Aorta (tissue), 5 donors: ENCODE measurements around the gene OR56B1. TPM values are rescaled to one million over a fixed set of nuclear protein-coding genes. Genes with fewer than 3 reads are reported as not detected.
"Not testable (repeated sequence)": the region's sequence is repeated elsewhere in the genome, so short reads cannot be mapped to it uniquely, and the experiment has no call there.

Experiments
- ATAC-seq: fragments of 200-7000 bp; cut with Tn5 transposase; one replicate; pipeline ENCODE4 v1.9.1; 2022; ENCODE audit warnings: moderate library complexity; ENCODE audit not compliant: low FRiP score
- DNase-seq, 2 donors: peaks; one replicate each; pipeline ENCODE4 v3.0.0-alpha.2; 2020
- H3K27ac ChIP-seq, 2 donors: one replicate each; pipeline ENCODE4 v1.5.1; 2013; ENCODE audit warnings: low read length in 2 of 2, mild to moderate bottlenecking in 2 of 2, moderate library complexity in 2 of 2, control low read depth in 1 of 2, inconsistent platforms in 1 of 2, low read depth in 1 of 2
- H3K27me3 ChIP-seq, 2 donors: one replicate each; pipeline ENCODE4 v1.6.1; 2013; ENCODE audit warnings: control low read depth in 1 of 2, low read length in 1 of 2, mild to moderate bottlenecking in 1 of 2, moderate library complexity in 1 of 2; ENCODE audit not compliant: insufficient read depth in 2 of 2, control insufficient read depth in 1 of 2
- H3K36me3 ChIP-seq, 2 donors: one replicate each; pipeline ENCODE4 v1.6.1; 2013; ENCODE audit warnings: control low read depth in 1 of 2, low read length in 1 of 2, mild to moderate bottlenecking in 1 of 2; ENCODE audit not compliant: insufficient read depth in 2 of 2, control insufficient read depth in 1 of 2
- H3K4me1 ChIP-seq, 2 donors: one replicate each; pipeline ENCODE4 v1.6.1; 2013; ENCODE audit warnings: low read length in 2 of 2, control low read depth in 1 of 2, mild to moderate bottlenecking in 1 of 2, moderate library complexity in 1 of 2; ENCODE audit not compliant: insufficient read depth in 2 of 2, control insufficient read depth in 1 of 2
- H3K4me3 ChIP-seq, 2 donors: one replicate each; pipeline ENCODE4 v1.5.1; 2013; ENCODE audit warnings: low read length in 2 of 2, control low read depth in 1 of 2, mild to moderate bottlenecking in 1 of 2
- H3K9me3 ChIP-seq: one replicate; pipeline ENCODE4 v1.6.1; 2013; ENCODE audit warnings: mild to moderate bottlenecking, low read length; ENCODE audit not compliant: control insufficient read depth
- WGBS, 2 donors: extraction: QIAGEN DNeasy Blood & Tissue Kit; methylation state at CpG; one replicate each; pipeline ENCODE4 v1.1.7; 2013; 5-methylcytosine and 5-hydroxymethylcytosine counted together
- intact Hi-C, 2 donors: fragments of 100-400 bp; cut with DNase I; formaldehyde crosslinking; loops; one replicate each; pipeline versions ENCODE4 v1.14.2 to v1.15.0; 2022
- polyA plus RNA-seq, 2 donors: library from polyadenylated mRNA; stranded (reverse); fragments of 200-250 nt; gene quantifications; one replicate each; pipeline ENCODE4 v1.2.3, GENCODE V29; 2013
- total RNA-seq, 2 donors: library from RNA; stranded (reverse); fragmentation: NEBNext Ultra II Directional; extraction: Animal tissue kit (Norgen Biotek cat#: 25700); gene quantifications; one replicate each; pipeline ENCODE4 v1.2.1, GENCODE V29; 2021
- donor health status: healthy with polysubstance abuse.
- donor health status: Bipolar disorder and iron deficiency.
- donor health status: DM: no; HTN: no; CAD: no.
- donor health status: DM: no; HTN: no; CAD: no.
- donor health status: DM: yes; HTN: yes; CAD: no.

OR56B1 gene
- total and polyA plus RNA-seq, 4 donors: 0.24 to 0.26 TPM; not detected in 2

- ATAC-seq, DNase-seq, H3K4me1 ChIP-seq, intact Hi-C loops, H3K4me3 ChIP-seq, H3K36me3 ChIP-seq, H3K27ac ChIP-seq, H3K27me3 ChIP-seq, H3K9me3 ChIP-seq: not testable (repeated sequence)
- 100% methylated on average over 1 of the region's 1 CpG for WGBS, 2 donors
Observed at GRCh38 chr11:5716518-5716917, 19.7 kb upstream of the OR56B1 start.

- no peaks in the 10 kb centered on the region for H3K4me1 ChIP-seq
- ATAC-seq (no peak), DNase-seq (no peak)
- H3K4me3 ChIP-seq: no peak overlapping the region
- no peaks in the 10 kb centered on the region for H3K36me3 ChIP-seq
- peaks cover 4% of the 10 kb centered on the region for H3K9me3 ChIP-seq
- 90 to 97% methylated on average over 3 of the region's 3 CpGs for WGBS, 2 donors
- no peaks in the 10 kb centered on the region for H3K27me3 ChIP-seq
- intact Hi-C loops: no loop called here
- H3K27ac ChIP-seq: no peak overlapping the region
Observed at GRCh38 chr11:5719703-5720495, 16.3 kb upstream of the OR56B1 start.

- ATAC-seq (no peak), DNase-seq (no peak)
- intact Hi-C loops: no loop called here
- Histone ChIP-seq H3K9me3 (peaks cover 4% of the 10 kb centered on the region), H3K27me3 (no peaks in the 10 kb centered on the region), H3K4me1 (no peaks in the 10 kb centered on the region), H3K27ac (no peak overlapping the region), H3K36me3 (no peaks in the 10 kb centered on the region), H3K4me3 (no peak overlapping the region)
- 64 to 71% methylated on average over 2 of the region's 2 CpGs for WGBS, 2 donors
Observed at GRCh38 chr11:5722622-5723021, 13.6 kb upstream of the OR56B1 start.

- Histone ChIP-seq H3K36me3 (no peaks in the 10 kb centered on the region), H3K4me1 (no peaks in the 10 kb centered on the region), H3K27me3 (no peaks in the 10 kb centered on the region), H3K27ac (no peak overlapping the region), H3K4me3 (no peak overlapping the region), H3K9me3 (no peaks in the 10 kb centered on the region)
- WGBS, 2 donors: 90 to 100% methylated on average over 1 of the region's 1 CpG
- DNase-seq (no peak), ATAC-seq (no peak)
- intact Hi-C loops: no loop called here
Observed at GRCh38 chr11:5726351-5726750, 9.9 kb upstream of the OR56B1 start.

GRCh38 chr11:5727691-5728090 is 8.6 kb upstream of the OR56B1 start:
- no peak for DNase-seq
- intact Hi-C loops: no loop called here
- H3K36me3 ChIP-seq: no peaks in the 10 kb centered on the region
- no peak overlapping the region for H3K27ac ChIP-seq
- WGBS, 2 donors: 94 to 100% methylated on average over 1 of the region's 1 CpG
- H3K4me1 ChIP-seq: no peaks in the 10 kb centered on the region
- ATAC-seq: no peak
- H3K9me3 ChIP-seq: no peaks in the 10 kb centered on the region
- H3K4me3 ChIP-seq: no peak overlapping the region
- no peaks in the 10 kb centered on the region for H3K27me3 ChIP-seq

GRCh38 chr11:5737091-5737490 is 843 bp downstream of the OR56B1 start:
- no peaks in the 10 kb centered on the region for H3K27me3 ChIP-seq
- H3K27ac ChIP-seq: no peak overlapping the region
- no peaks in the 10 kb centered on the region for H3K36me3 ChIP-seq
- no peaks in the 10 kb centered on the region for H3K4me1 ChIP-seq
- ATAC-seq (no peak), DNase-seq (no peak)
- intact Hi-C loops: no loop called here
- H3K9me3 ChIP-seq: peaks cover 6% of the 10 kb centered on the region
- H3K4me3 ChIP-seq: no peak overlapping the region

- WGBS, 2 donors: 68 to 75% methylated on average over 6 of the region's 6 CpGs
- H3K4me3 ChIP-seq: no peak overlapping the region
- no peaks in the 10 kb centered on the region for H3K27me3 ChIP-seq
- DNase-seq (no peak), ATAC-seq (no peak)
- no peaks in the 10 kb centered on the region for H3K4me1 ChIP-seq
- H3K27ac ChIP-seq: no peak overlapping the region
- H3K9me3 ChIP-seq: peaks cover 6% of the 10 kb centered on the region
- intact Hi-C loops: no loop called here
- H3K36me3 ChIP-seq: no peaks in the 10 kb centered on the region
Observed at GRCh38 chr11:5737670-5738392, 1.6 kb downstream of the OR56B1 start.

GRCh38 chr11:5738431-5738830 is 2.2 kb downstream of the OR56B1 start:
- H3K27me3 ChIP-seq: no peaks in the 10 kb centered on the region
- H3K4me1 ChIP-seq: no peaks in the 10 kb centered on the region
- intact Hi-C loops: no loop called here
- H3K9me3 ChIP-seq: peaks cover 6% of the 10 kb centered on the region
- H3K27ac ChIP-seq: no peak overlapping the region
- 68 to 84% methylated on average over 1 of the region's 1 CpG for WGBS, 2 donors
- H3K36me3 ChIP-seq: no peaks in the 10 kb centered on the region
- no peak overlapping the region for H3K4me3 ChIP-seq
- DNase-seq: no peak
- ATAC-seq: no peak

GRCh38 chr11:5746614-5747013 is 10.4 kb downstream of the OR56B1 start:
- H3K4me1 ChIP-seq: no peaks in the 10 kb centered on the region
- intact Hi-C loops: no loop called here
- 90 to 94% methylated on average over 3 of the region's 3 CpGs for WGBS, 2 donors

More at GRCh38 chr11:5746614-5747013, 10.4 kb downstream of the OR56B1 start:
- Histone ChIP-seq H3K9me3 (peaks cover 1% of the 10 kb centered on the region), H3K36me3 (no peaks in the 10 kb centered on the region), H3K27ac (no peak overlapping the region), H3K4me3 (no peak overlapping the region), H3K27me3 (no peaks in the 10 kb centered on the region)
- no peak for ATAC-seq
- DNase-seq: no peak
